SU-DHL-6 (cell line): Measurements from ENCODE around the gene ADORA3.

Experiments used
- H2AFZ ChIP-seq: fragments of 200-600 bp; sonication (generic); 2 replicates; pipeline ENCODE4 v1.6.1; 2014; ENCODE audit warnings: low read depth, mild to moderate bottlenecking, moderate library complexity, mixed read lengths, antibody characterized with exemption, low read length; ENCODE audit not compliant: severe bottlenecking
- H3F3A ChIP-seq: fragments of 200-600 bp; shearing (Covaris generic); 2 replicates; pipeline ENCODE4 v1.6.0; 2016; ENCODE audit warnings: antibody characterized with exemption, mild to moderate bottlenecking; ENCODE audit not compliant: insufficient read depth
- H3K27ac ChIP-seq: fragments of 200-600 bp; sonication (generic); 2 replicates; pipeline ENCODE4 v1.5.1; 2016; ENCODE audit warnings: low read depth, mild to moderate bottlenecking, low read length, moderate library complexity, mixed read lengths
- H3K27me3 ChIP-seq: fragments of 200-600 bp; sonication (generic), shearing (Covaris generic); 2 replicates; pipeline ENCODE4 v1.6.0; 2014; ENCODE audit warnings: mild to moderate bottlenecking, low read length
- H3K36me3 ChIP-seq: fragments of 200-600 bp; sonication (generic); 2 replicates; pipeline ENCODE4 v1.6.1; 2014; ENCODE audit warnings: mild to moderate bottlenecking, low read length, mixed read lengths
- H3K4me2 ChIP-seq: fragments of 300-600, 200-600 bp; shearing (Covaris generic), sonication (generic); 2 replicates; pipeline ENCODE4 v1.6.0; 2014; ENCODE audit warnings: low read length, low read depth, mild to moderate bottlenecking; ENCODE audit not compliant: poor library complexity, severe bottlenecking
- H3K4me3 ChIP-seq: fragments of 200-600 bp; sonication (generic); 2 replicates; pipeline ENCODE4 v1.5.1; 2014; ENCODE audit warnings: antibody characterized with exemption, low read length, mild to moderate bottlenecking, mixed read lengths; ENCODE audit not compliant: insufficient read depth, poor library complexity, severe bottlenecking
- H3K79me2 ChIP-seq: fragments of 200-600 bp; sonication (generic); 2 replicates; pipeline ENCODE4 v1.6.1; 2014; ENCODE audit warnings: mild to moderate bottlenecking, low read length, moderate library complexity; ENCODE audit not compliant: insufficient read depth
- H3K9ac ChIP-seq: fragments of 200-600 bp; sonication (generic); 2 replicates; pipeline ENCODE4 v1.7.0; 2014; ENCODE audit warnings: mild to moderate bottlenecking, low read length
- H3K9me2 ChIP-seq: fragments of 200-600 bp; sonication (generic); replicated peaks from 2 replicates; pipeline ENCODE4 v1.6.1; 2014; ENCODE audit warnings: low read length; ENCODE audit not compliant: insufficient read depth
- H3K9me3 ChIP-seq: fragments of 200-600 bp; sonication (generic); 2 replicates; pipeline ENCODE4 v1.6.1; 2014; ENCODE audit warnings: low read length, mixed read lengths; ENCODE audit not compliant: insufficient read depth
- H4K20me1 ChIP-seq: fragments of 200-600 bp; sonication (generic); 2 replicates; pipeline ENCODE4 v1.6.1; 2014; ENCODE audit warnings: low read depth, mild to moderate bottlenecking, antibody characterized with exemption, low read length, moderate library complexity, mixed read lengths
- EZH2phosphoT487 ChIP-seq: fragments of 200-600 bp; sonication (generic), shearing (Covaris generic); conservative IDR thresholded peaks from 2 replicates; pipeline ENCODE4 v1.6.1; 2018; ENCODE audit warnings: mild to moderate bottlenecking, antibody characterized with exemption, low read length, moderate library complexity, mixed read lengths
- TF ChIP-seq, protein P1 (sequence below): fragments of 200-600 bp; sonication (generic); IDR thresholded peaks from one replicate; pipeline ENCODE4 v1.5.1; 2017; ENCODE audit warnings: antibody characterized with exemption, mild to moderate bottlenecking, low read length, moderate library complexity; ENCODE audit not compliant: insufficient read depth, poor library complexity, severe bottlenecking

Gene ADORA3

DNA sequence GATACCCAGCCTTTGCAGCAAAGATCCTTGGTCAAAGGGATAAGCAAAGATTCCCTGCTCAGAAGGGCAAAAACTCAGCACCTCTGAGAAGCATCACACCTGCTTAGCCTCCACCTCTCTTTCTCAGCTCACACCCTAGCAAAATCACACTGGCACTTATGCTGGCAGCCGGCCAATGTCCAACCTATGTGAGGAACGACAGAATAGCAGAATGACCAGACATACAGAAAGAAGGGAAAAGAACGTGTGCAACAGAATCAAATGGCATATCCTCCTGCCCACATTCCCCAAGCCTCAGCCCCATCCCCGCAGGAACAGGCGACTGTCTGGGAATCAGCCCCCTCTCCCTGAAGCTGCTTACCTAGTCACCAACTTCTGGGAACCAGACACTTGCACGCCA lies 664 bp upstream of the ADORA3 start:
- Histone ChIP-seq H3F3A (peaks cover 24% of the 10 kb centered on the region), H3K79me2 (no peaks in the 10 kb centered on the region), H3K4me3 (no peak overlapping the region), H4K20me1 (no peaks in the 10 kb centered on the region), H3K27ac (no peak overlapping the region), H2AFZ (peak overlapping the region; percentile 82), H3K27me3 (no peaks in the 10 kb centered on the region), H3K9me2 (no peaks in the 10 kb centered on the region), H3K4me2 (no peak overlapping the region), H3K36me3 (no peaks in the 10 kb centered on the region), H3K9me3 (no peaks in the 10 kb centered on the region), H3K9ac (no peak overlapping the region)
- TF ChIP-seq, protein P1, sequence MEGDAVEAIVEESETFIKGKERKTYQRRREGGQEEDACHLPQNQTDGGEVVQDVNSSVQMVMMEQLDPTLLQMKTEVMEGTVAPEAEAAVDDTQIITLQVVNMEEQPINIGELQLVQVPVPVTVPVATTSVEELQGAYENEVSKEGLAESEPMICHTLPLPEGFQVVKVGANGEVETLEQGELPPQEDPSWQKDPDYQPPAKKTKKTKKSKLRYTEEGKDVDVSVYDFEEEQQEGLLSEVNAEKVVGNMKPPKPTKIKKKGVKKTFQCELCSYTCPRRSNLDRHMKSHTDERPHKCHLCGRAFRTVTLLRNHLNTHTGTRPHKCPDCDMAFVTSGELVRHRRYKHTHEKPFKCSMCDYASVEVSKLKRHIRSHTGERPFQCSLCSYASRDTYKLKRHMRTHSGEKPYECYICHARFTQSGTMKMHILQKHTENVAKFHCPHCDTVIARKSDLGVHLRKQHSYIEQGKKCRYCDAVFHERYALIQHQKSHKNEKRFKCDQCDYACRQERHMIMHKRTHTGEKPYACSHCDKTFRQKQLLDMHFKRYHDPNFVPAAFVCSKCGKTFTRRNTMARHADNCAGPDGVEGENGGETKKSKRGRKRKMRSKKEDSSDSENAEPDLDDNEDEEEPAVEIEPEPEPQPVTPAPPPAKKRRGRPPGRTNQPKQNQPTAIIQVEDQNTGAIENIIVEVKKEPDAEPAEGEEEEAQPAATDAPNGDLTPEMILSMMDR: no peak
- no peak for TF ChIP-seq EZH2phosphoT487

GRCh38 chr1:111501645-111502044 lies 1.8 kb downstream of the ADORA3 start:
- Histone ChIP-seq H3F3A (peaks cover 11% of the 10 kb centered on the region), H3K9me3 (no peaks in the 10 kb centered on the region), H3K27me3 (no peaks in the 10 kb centered on the region), H3K9me2 (no peaks in the 10 kb centered on the region), H3K79me2 (no peaks in the 10 kb centered on the region), H3K27ac (no peak overlapping the region), H4K20me1 (no peaks in the 10 kb centered on the region), H3K36me3 (no peaks in the 10 kb centered on the region), H2AFZ (no peak overlapping the region), H3K4me3 (no peak overlapping the region), H3K4me2 (no peak overlapping the region), H3K9ac (no peak overlapping the region)
- no peak for TF ChIP-seq EZH2phosphoT487
- TF ChIP-seq, protein P1: no peak

GRCh38 chr1:111499026-111499785 lies 4.2 kb downstream of the ADORA3 start:
- Histone ChIP-seq H3K27ac (no peak overlapping the region), H3K79me2 (no peaks in the 10 kb centered on the region), H3K4me3 (no peak overlapping the region), H3K9me2 (no peaks in the 10 kb centered on the region), H3K27me3 (no peaks in the 10 kb centered on the region), H3F3A (0 out of 2 replicates have a peak, but pooled peaks cover 2% of the 10 kb centered on the region), H2AFZ (no peak overlapping the region), H3K36me3 (no peaks in the 10 kb centered on the region), H3K9me3 (no peaks in the 10 kb centered on the region), H3K9ac (no peak overlapping the region), H3K4me2 (no peak overlapping the region), H4K20me1 (no peaks in the 10 kb centered on the region)
- TF ChIP-seq EZH2phosphoT487: no peak
- TF ChIP-seq, protein P1: no peak
